ENCODE data around the gene C1orf167.

GRCh38 chr1:11790101-11790879 lies 28.3 kb downstream of the C1orf167 start:
- TF ChIP-seq ARNTL (CRISPR knock-in tag; IDR thresholded peaks at IDR 0.05; ENCODE audit: borderline replicate concordance, low read depth) (no peak), ZNF565 (CRISPR knock-in tag; conservative IDR thresholded peaks at IDR 0.05; ENCODE audit: low read depth) (no peak)

Measured in SK-N-SH treated with all-trans-retinoic acid at 6 μM for 48 hours (cell line).